ENCODE data around the gene BEAN1.

GRCh38 chr16:66468321-66468965 is 41.3 kb downstream of the BEAN1 start:
- TF ChIP-seq CTCF (conservative IDR thresholded peaks at IDR 0.05; ENCODE audit: low read depth in 2 of 2) (no peak), JUNB (IDR thresholded peaks at IDR 0.05; ENCODE audit: unreplicated experiment) (no peak), STAT1 (IDR thresholded peaks at IDR 0.05; ENCODE audit: unreplicated experiment) (no peak), ETS1 (IDR thresholded peaks at IDR 0.05) (no peak), EZH2 (IDR thresholded peaks at IDR 0.05; ENCODE audit: low read depth, unreplicated experiment) (no peak)

Measured in GM23338 (cell line).